ENCODE data around the gene CCR6.
"Not testable (repeated sequence)": the region's sequence is repeated elsewhere in the genome, so short reads cannot be mapped to it uniquely, and the experiment has no call there.

GRCh38 chr6:167182913-167183314 is 60.0 kb downstream of the CCR6 start:
- not testable (repeated sequence) for TF ChIP-seq FOS (IDR thresholded peaks at IDR 0.05; ENCODE audit: borderline replicate concordance, extremely low read depth, insufficient read length); NBN (IDR thresholded peaks at IDR 0.05); CTCF (IDR thresholded peaks at IDR 0.05 in 2 of 3, conservative IDR thresholded peaks at IDR 0.05 in 1 of 3; ENCODE audit: control insufficient read depth in 2 of 3, extremely low read depth in 1 of 3, insufficient read depth in 1 of 3, low read depth in 3 of 3, low read length in 3 of 3); JUNB (IDR thresholded peaks at IDR 0.05); ZNF384 (IDR thresholded peaks at IDR 0.05; ENCODE audit: borderline replicate concordance, low read depth, low read length); MYC (IDR thresholded peaks at IDR 0.05; ENCODE audit: insufficient read depth, insufficient read length, insufficient replicate concordance, low read length, severe bottlenecking); TCF7 (IDR thresholded peaks at IDR 0.05; ENCODE audit: borderline replicate concordance); ESRRA (IDR thresholded peaks at IDR 0.05; ENCODE audit: low read length); TAF1 (IDR thresholded peaks at IDR 0.05; ENCODE audit: borderline replicate concordance, low read depth, low read length); USF1 (IDR thresholded peaks at IDR 0.05; ENCODE audit: borderline replicate concordance, extremely low read length, insufficient read depth, low read depth, low read length); SP1 (IDR thresholded peaks at IDR 0.05; ENCODE audit: low read depth, low read length); POLR2A (IDR thresholded peaks at IDR 0.05; ENCODE audit: low read depth, low read length)
- TF ChIP-seq, protein P1, sequence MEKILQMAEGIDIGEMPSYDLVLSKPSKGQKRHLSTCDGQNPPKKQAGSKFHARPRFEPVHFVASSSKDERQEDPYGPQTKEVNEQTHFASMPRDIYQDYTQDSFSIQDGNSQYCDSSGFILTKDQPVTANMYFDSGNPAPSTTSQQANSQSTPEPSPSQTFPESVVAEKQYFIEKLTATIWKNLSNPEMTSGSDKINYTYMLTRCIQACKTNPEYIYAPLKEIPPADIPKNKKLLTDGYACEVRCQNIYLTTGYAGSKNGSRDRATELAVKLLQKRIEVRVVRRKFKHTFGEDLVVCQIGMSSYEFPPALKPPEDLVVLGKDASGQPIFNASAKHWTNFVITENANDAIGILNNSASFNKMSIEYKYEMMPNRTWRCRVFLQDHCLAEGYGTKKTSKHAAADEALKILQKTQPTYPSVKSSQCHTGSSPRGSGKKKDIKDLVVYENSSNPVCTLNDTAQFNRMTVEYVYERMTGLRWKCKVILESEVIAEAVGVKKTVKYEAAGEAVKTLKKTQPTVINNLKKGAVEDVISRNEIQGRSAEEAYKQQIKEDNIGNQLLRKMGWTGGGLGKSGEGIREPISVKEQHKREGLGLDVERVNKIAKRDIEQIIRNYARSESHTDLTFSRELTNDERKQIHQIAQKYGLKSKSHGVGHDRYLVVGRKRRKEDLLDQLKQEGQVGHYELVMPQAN (conservative IDR thresholded peaks at IDR 0.05) = not testable (repeated sequence)
- TF ChIP-seq, protein P2, sequence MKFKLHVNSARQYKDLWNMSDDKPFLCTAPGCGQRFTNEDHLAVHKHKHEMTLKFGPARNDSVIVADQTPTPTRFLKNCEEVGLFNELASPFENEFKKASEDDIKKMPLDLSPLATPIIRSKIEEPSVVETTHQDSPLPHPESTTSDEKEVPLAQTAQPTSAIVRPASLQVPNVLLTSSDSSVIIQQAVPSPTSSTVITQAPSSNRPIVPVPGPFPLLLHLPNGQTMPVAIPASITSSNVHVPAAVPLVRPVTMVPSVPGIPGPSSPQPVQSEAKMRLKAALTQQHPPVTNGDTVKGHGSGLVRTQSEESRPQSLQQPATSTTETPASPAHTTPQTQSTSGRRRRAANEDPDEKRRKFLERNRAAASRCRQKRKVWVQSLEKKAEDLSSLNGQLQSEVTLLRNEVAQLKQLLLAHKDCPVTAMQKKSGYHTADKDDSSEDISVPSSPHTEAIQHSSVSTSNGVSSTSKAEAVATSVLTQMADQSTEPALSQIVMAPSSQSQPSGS (IDR thresholded peaks at IDR 0.05; ENCODE audit: low read length) = not testable (repeated sequence)

All from GM12878 (cell line).